Prostate gland (tissue), 2 donors: ENCODE results near the gene ARHGAP42.

Experiments used
- CTCF ChIP-seq, 4 experiments: fragments of 200-600 bp in 2 of 4; fragments of 450-650 bp in 2 of 4; sonication (generic) in 2 of 4; IDR thresholded peaks; 1 replicate in 3 of 4; 2 replicates in 1 of 4; pipeline ENCODE4 v1.5.1; 2016 to 2019; ENCODE audit warnings: antibody characterized with exemption in 4 of 4, mild to moderate bottlenecking in 2 of 4, moderate library complexity in 2 of 4
- POLR2A ChIP-seq: fragments of 450-650 bp; IDR thresholded peaks from one replicate; pipeline ENCODE4 v1.6.1; 2016; ENCODE audit warnings: antibody characterized with exemption, mild to moderate bottlenecking

GRCh38 chr11:100705447-100705846, 18.4 kb downstream of the ARHGAP42 start:
- no peak for TF ChIP-seq CTCF (IDR thresholded peaks at IDR 0.05)
- no peak for TF ChIP-seq POLR2A
